Activated T-cell treated with anti-CD3 and anti-CD28 coated beads, Interleukin-2, amount 50 U/mL, for 72 hours (primary cell): ENCODE results near the gene CHCT1. TPM values are rescaled to one million over a fixed set of nuclear protein-coding genes. Genes with fewer than 3 reads are reported as not detected.
A peak's percentile ranks its signal among the peaks of the same experiment; 100 is the strongest.

Experiments used
- ATAC-seq, 2 donors: fragments of 150-1000 bp; cut with Tn5 transposase; replicated peaks in 1 of 2; 2 replicates each; pipeline ENCODE4 v1.10.0; 2021; ENCODE audit warnings: moderate library complexity in 2 of 2, mild to moderate bottlenecking in 1 of 2
- DNase-seq, 2 donors: peaks; one replicate each; pipeline ENCODE4 v3.0.0; 2021 to 2022; ENCODE audit warnings: mixed read lengths in 1 of 2
- H3K27ac Mint-ChIP-seq: one replicate; pipeline ENCODE4 v1.8.0; 2022; ENCODE audit warnings: mild to moderate bottlenecking, moderate library complexity, mixed read lengths
- H3K27me3 Mint-ChIP-seq: one replicate; pipeline ENCODE4 v1.8.0; 2022; ENCODE audit warnings: low read depth, mixed read lengths
- H3K36me3 Mint-ChIP-seq, 2 donors: one replicate each; pipeline ENCODE4 v1.8.0; 2022; ENCODE audit warnings: mixed read lengths in 2 of 2, mild to moderate bottlenecking in 1 of 2; ENCODE audit not compliant: insufficient read depth in 2 of 2
- H3K4me1 Mint-ChIP-seq: one replicate; pipeline ENCODE4 v1.8.0; 2022; ENCODE audit warnings: low read depth, mixed read lengths
- H3K4me3 Mint-ChIP-seq, 2 donors: one replicate each; pipeline ENCODE4 v1.8.0; 2022; ENCODE audit warnings: mild to moderate bottlenecking in 2 of 2, mixed read lengths in 2 of 2, moderate library complexity in 2 of 2
- H3K9me3 Mint-ChIP-seq, 2 donors: one replicate each; pipeline ENCODE4 v1.8.0; 2022; ENCODE audit warnings: mixed read lengths in 2 of 2
- total RNA-seq, 2 donors: library from RNA; stranded (reverse); gene quantifications; one replicate each; pipeline ENCODE4 v1.2.3, GENCODE V29; 2022

CHCT1 gene
- total RNA-seq, 2 donors from 2014 or later, result 0.46 to 0.67 TPM

DNA sequence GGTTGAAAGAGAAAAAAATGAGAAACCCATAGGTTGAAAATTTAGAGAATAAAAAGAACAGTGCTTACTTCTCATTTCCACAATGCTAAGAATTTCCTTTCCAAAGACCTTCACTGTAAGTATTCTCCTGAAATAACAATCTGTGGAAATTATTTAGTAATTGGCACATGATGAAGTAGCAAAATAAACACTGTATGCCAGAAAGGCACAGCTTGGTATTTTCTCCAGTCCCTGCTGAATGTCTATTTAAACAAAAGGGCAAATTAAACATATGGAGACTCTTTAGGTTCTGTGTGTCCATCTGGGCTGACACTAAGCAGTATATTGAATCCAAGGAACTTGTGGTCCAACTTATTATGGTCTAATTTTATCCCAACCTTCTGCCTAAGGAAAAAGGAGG is 46.1 kb downstream of the CHCT1 start:
- DNase-seq (no peak), ATAC-seq (no peak)
- Mint-ChIP-seq H3K4me3 (no peak overlapping the region), H3K4me1 (peaks cover 7% of the 10 kb centered on the region), H3K9me3 (peaks cover 0 to 2% of the 10 kb centered on the region in 2 donors), H3K36me3 (peaks cover 4 to 13% of the 10 kb centered on the region in 2 donors), H3K27me3 (no peaks in the 10 kb centered on the region), H3K27ac (no peak overlapping the region)

DNA sequence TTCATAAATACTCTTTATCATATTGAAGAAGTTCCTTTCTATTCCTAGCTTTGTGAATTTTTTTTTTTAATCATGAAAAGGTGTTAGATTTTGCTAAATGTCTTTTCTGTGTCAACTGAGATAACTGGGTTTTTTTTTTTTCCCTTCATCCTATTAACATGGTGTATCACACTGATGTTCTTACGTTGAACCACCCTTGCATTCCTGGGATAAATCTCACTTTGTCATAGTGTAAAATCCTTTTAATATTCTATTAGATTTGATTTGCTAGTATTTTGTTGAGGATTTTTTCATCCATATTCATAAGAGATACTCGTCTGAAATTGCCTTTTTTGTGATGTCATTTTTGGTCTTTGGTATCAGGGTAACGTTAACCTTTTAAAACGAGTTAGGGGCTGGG is 49.2 kb downstream of the CHCT1 start:
- no peak overlapping the region for H3K4me3 Mint-ChIP-seq
- H3K9me3 Mint-ChIP-seq, result peaks cover 0 to 2% of the 10 kb centered on the region in 2 donors
- peak overlapping the region; percentile 62 for H3K27ac Mint-ChIP-seq
- no peak for DNase-seq
- peaks cover 7% of the 10 kb centered on the region for H3K4me1 Mint-ChIP-seq
- H3K36me3 Mint-ChIP-seq, result peaks cover 4 to 17% of the 10 kb centered on the region in 2 donors
- ATAC-seq, result no peak
- no peaks in the 10 kb centered on the region for H3K27me3 Mint-ChIP-seq

DNA sequence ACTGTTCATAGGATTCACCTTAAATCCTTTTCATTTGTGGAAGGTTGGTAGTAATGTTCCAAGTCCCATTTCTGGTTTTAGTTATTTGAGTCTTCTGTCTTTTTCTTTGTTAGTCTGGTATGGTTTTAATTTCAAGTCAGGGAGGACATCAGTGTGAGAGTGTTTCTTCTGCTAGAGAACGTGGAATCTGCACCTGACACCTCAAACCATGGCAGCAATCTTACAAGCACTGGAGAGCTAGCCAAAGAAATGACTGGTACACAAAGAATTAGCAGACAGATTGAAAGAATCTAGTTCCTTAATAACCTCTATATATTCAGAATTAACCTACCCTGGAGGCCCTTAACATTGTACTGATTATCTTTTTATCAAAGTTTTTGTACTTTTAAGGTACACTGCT is 50.2 kb downstream of the CHCT1 start:
- no peak for ATAC-seq
- H3K4me3 Mint-ChIP-seq, result no peak overlapping the region
- peaks cover 4 to 19% of the 10 kb centered on the region in 2 donors for H3K36me3 Mint-ChIP-seq
- no peaks in the 10 kb centered on the region for H3K27me3 Mint-ChIP-seq
- H3K4me1 Mint-ChIP-seq, result peaks cover 7% of the 10 kb centered on the region
- DNase-seq, result no peak
- H3K9me3 Mint-ChIP-seq, result peaks cover 0 to 2% of the 10 kb centered on the region in 2 donors
- no peak overlapping the region for H3K27ac Mint-ChIP-seq

DNA sequence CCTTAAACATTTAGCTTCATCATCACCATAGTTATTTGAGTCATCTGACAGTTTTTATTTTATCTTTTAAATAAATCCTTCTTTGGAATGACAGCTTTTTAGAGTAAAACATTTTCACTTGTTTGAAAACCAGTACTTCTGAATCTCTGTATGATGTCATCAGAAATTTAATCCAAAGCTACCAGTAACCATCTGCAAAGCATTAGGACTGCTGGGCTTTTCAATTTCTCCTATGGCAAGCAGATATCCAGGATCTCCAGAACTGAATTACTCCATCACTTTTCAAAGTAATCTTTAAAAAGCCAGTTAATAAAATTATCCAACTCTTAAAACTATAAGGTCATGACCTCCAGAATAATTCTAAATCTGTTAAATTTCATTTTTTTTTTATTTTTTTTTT is 51.5 kb downstream of the CHCT1 start:
- Mint-ChIP-seq H3K27me3 (no peaks in the 10 kb centered on the region), H3K27ac (peak overlapping the region; percentile 46), H3K36me3 (peaks cover 4 to 19% of the 10 kb centered on the region in 2 donors), H3K4me3 (no peak overlapping the region), H3K4me1 (peaks cover 7% of the 10 kb centered on the region), H3K9me3 (peaks cover 0 to 2% of the 10 kb centered on the region in 2 donors)
- ATAC-seq (no peak), DNase-seq (no peak)

Other genes with a start within 250 kb of the CHCT1 start
- 10 to 100 TPM; 42.4 to 48.8 TPM for gene USP32, start 30.4 kb upstream of the CHCT1 start, total RNA-seq
- gene APPBP2, start 103.8 kb downstream of the CHCT1 start, total RNA-seq, result 10 to 100 TPM; 29.4 to 29.6 TPM
- 10 to 100 TPM; 13.1 to 20.0 TPM for gene PPM1D, start 177.7 kb downstream of the CHCT1 start, total RNA-seq